ENCODE results near the gene SECISBP2L. TPM values are rescaled to one million over a fixed set of nuclear protein-coding genes. Genes with fewer than 3 reads are reported as not detected.

SECISBP2L gene
- total and polyA plus RNA-seq, 9 of the 15 experiments (the other 6 are each of a cell fraction or from before 2014, with no cell fraction given): 0.55 to 14.1 (median 10.4) TPM

DNA sequence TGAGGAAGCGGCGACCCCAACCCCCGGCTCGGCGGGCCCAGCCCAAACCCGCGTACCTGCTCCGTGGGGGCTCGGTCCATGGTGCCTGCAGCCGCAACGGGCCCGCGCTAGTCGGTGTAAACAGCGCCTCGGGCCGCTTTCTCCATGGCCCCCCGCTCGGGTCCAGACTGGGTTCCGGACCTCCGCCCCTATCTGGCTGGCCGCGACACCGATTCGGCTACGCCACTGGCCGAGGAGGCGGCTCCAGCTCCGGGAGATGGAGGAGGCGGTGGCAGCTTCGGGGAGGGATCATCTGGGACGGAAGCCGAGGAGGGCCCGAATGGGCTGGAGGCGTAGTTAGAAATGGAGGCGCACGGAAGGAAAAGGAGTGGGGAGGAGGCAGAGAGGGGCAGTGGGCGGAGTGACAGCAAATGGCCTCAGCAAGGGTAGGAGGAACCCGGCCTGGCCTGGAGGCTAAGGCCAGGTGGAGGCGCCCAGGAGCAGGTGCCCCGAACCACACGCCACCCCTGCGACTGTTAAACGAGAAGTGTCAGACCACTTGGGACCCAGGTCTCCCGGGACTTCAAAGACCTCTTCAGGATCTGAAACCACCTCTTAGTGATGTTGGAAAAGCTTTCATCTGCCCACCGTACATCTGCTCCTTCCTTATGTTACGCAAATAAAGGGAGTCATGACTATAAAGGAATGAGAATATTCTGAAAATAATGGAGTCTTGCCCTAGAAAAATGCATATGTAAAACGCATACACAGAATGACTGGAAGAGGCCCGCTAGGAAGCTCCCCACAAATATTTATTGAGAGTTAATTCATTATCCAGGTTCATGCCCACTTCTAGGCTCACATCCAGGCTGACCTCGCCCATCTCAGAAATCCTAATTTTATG lies at the start of gene SECISBP2L (continued):
- no peak for TF ChIP-seq ILK (tag; IDR thresholded peaks at IDR 0.05; ENCODE audit: borderline replicate concordance, low read depth)
- TF ChIP-seq, protein P1, sequence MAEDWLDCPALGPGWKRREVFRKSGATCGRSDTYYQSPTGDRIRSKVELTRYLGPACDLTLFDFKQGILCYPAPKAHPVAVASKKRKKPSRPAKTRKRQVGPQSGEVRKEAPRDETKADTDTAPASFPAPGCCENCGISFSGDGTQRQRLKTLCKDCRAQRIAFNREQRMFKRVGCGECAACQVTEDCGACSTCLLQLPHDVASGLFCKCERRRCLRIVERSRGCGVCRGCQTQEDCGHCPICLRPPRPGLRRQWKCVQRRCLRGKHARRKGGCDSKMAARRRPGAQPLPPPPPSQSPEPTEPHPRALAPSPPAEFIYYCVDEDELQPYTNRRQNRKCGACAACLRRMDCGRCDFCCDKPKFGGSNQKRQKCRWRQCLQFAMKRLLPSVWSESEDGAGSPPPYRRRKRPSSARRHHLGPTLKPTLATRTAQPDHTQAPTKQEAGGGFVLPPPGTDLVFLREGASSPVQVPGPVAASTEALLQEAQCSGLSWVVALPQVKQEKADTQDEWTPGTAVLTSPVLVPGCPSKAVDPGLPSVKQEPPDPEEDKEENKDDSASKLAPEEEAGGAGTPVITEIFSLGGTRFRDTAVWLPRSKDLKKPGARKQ (CRISPR knock-in tag; IDR thresholded peaks at IDR 0.05): no peak
- no peak for TF ChIP-seq ARHGAP35 (IDR thresholded peaks at IDR 0.05; ENCODE audit: partially characterized antibody)
- no peak for TF ChIP-seq HDGF (IDR thresholded peaks at IDR 0.05)
- TF ChIP-seq RBM22 (IDR thresholded peaks at IDR 0.05; ENCODE audit: low read depth, low read length, poor library complexity, severe bottlenecking): no peak
- TF ChIP-seq ZNF778 (CRISPR knock-in tag; IDR thresholded peaks at IDR 0.05): no peak
- TF ChIP-seq, protein P2, sequence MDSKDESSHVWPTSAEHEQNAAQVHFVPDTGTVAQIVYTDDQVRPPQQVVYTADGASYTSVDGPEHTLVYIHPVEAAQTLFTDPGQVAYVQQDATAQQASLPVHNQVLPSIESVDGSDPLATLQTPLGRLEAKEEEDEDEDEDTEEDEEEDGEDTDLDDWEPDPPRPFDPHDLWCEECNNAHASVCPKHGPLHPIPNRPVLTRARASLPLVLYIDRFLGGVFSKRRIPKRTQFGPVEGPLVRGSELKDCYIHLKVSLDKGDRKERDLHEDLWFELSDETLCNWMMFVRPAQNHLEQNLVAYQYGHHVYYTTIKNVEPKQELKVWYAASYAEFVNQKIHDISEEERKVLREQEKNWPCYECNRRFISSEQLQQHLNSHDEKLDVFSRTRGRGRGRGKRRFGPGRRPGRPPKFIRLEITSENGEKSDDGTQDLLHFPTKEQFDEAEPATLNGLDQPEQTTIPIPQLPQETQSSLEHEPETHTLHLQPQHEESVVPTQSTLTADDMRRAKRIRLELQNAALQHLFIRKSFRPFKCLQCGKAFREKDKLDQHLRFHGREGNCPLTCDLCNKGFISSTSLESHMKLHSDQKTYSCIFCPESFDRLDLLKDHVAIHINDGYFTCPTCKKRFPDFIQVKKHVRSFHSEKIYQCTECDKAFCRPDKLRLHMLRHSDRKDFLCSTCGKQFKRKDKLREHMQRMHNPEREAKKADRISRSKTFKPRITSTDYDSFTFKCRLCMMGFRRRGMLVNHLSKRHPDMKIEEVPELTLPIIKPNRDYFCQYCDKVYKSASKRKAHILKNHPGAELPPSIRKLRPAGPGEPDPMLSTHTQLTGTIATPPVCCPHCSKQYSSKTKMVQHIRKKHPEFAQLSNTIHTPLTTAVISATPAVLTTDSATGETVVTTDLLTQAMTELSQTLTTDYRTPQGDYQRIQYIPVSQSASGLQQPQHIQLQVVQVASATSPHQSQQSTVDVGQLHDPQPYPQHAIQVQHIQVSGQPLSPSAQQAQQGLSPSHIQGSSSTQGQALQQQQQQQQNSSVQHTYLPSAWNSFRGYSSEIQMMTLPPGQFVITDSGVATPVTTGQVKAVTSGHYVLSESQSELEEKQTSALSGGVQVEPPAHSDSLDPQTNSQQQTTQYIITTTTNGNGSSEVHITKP (IDR thresholded peaks at IDR 0.05; ENCODE audit: partially characterized antibody): peak; percentile 66
- peak; percentile 16; the same call in 1 of the 2 replicates for TF ChIP-seq ZNF384 (IDR thresholded peaks at IDR 0.05; ENCODE audit: low read depth, low read length)
- TF ChIP-seq RB1 (IDR thresholded peaks at IDR 0.05; ENCODE audit: low read depth): no peak
- TF ChIP-seq, protein P3, sequence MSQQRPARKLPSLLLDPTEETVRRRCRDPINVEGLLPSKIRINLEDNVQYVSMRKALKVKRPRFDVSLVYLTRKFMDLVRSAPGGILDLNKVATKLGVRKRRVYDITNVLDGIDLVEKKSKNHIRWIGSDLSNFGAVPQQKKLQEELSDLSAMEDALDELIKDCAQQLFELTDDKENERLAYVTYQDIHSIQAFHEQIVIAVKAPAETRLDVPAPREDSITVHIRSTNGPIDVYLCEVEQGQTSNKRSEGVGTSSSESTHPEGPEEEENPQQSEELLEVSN (IDR thresholded peaks at IDR 0.05; ENCODE audit: borderline replicate concordance in 1 of 2, extremely low read depth in 1 of 2, insufficient read depth in 1 of 2, insufficient read length in 1 of 2, low read depth in 1 of 2, low read length in 1 of 2, poor library complexity in 1 of 2, severe bottlenecking in 1 of 2): peak; percentile 45 to 50
- TF ChIP-seq, protein P4, sequence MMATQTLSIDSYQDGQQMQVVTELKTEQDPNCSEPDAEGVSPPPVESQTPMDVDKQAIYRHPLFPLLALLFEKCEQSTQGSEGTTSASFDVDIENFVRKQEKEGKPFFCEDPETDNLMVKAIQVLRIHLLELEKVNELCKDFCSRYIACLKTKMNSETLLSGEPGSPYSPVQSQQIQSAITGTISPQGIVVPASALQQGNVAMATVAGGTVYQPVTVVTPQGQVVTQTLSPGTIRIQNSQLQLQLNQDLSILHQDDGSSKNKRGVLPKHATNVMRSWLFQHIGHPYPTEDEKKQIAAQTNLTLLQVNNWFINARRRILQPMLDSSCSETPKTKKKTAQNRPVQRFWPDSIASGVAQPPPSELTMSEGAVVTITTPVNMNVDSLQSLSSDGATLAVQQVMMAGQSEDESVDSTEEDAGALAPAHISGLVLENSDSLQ (IDR thresholded peaks at IDR 0.05): peak; percentile 93
- TF ChIP-seq, protein P5, sequence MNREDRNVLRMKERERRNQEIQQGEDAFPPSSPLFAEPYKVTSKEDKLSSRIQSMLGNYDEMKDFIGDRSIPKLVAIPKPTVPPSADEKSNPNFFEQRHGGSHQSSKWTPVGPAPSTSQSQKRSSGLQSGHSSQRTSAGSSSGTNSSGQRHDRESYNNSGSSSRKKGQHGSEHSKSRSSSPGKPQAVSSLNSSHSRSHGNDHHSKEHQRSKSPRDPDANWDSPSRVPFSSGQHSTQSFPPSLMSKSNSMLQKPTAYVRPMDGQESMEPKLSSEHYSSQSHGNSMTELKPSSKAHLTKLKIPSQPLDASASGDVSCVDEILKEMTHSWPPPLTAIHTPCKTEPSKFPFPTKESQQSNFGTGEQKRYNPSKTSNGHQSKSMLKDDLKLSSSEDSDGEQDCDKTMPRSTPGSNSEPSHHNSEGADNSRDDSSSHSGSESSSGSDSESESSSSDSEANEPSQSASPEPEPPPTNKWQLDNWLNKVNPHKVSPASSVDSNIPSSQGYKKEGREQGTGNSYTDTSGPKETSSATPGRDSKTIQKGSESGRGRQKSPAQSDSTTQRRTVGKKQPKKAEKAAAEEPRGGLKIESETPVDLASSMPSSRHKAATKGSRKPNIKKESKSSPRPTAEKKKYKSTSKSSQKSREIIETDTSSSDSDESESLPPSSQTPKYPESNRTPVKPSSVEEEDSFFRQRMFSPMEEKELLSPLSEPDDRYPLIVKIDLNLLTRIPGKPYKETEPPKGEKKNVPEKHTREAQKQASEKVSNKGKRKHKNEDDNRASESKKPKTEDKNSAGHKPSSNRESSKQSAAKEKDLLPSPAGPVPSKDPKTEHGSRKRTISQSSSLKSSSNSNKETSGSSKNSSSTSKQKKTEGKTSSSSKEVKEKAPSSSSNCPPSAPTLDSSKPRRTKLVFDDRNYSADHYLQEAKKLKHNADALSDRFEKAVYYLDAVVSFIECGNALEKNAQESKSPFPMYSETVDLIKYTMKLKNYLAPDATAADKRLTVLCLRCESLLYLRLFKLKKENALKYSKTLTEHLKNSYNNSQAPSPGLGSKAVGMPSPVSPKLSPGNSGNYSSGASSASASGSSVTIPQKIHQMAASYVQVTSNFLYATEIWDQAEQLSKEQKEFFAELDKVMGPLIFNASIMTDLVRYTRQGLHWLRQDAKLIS (CRISPR knock-in tag; IDR thresholded peaks at IDR 0.05): no peak
